KMS-11 (cell line): Measurements from ENCODE around the gene CD59.
"Not testable (repeated sequence)": the region's sequence is repeated elsewhere in the genome, so short reads cannot be mapped to it uniquely, and the experiment has no call there.

ENCODE experiments used
- H2AFZ ChIP-seq: fragments of 200-600 bp; sonication (generic); 2 replicates; pipeline ENCODE4 v1.6.1; 2016; ENCODE audit warnings: antibody characterized with exemption, mixed run types, low read depth
- H3K27ac ChIP-seq: fragments of 200-600 bp; sonication (generic); 2 replicates; pipeline ENCODE4 v1.6.1; 2016; ENCODE audit warnings: mild to moderate bottlenecking, mixed run types
- H3K27me3 ChIP-seq: fragments of 200-600 bp; sonication (generic); 2 replicates; pipeline ENCODE4 v1.6.1; 2017; ENCODE audit warnings: mild to moderate bottlenecking, low read depth, mixed run types, moderate library complexity; ENCODE audit not compliant: insufficient read depth
- H3K36me3 ChIP-seq: fragments of 200-600 bp; sonication (generic); 2 replicates; pipeline ENCODE4 v1.6.1; 2017; ENCODE audit warnings: mild to moderate bottlenecking, mixed run types; ENCODE audit not compliant: insufficient read depth
- H3K4me1 ChIP-seq: fragments of 200-600 bp; sonication (generic); 2 replicates; pipeline ENCODE4 v1.6.1; 2016; ENCODE audit warnings: mild to moderate bottlenecking, low read depth, mixed run types; ENCODE audit not compliant: poor library complexity, severe bottlenecking
- H3K4me2 ChIP-seq: fragments of 200-600 bp; sonication (generic); 2 replicates; pipeline ENCODE4 v1.7.0; 2016; ENCODE audit warnings: mild to moderate bottlenecking, mixed run types
- H3K4me3 ChIP-seq: fragments of 200-600 bp; sonication (generic); IDR thresholded peaks from 2 replicates; pipeline ENCODE4 v1.6.1; 2017; ENCODE audit warnings: low read depth, low read length, mixed read lengths; ENCODE audit not compliant: insufficient read depth
- H3K79me2 ChIP-seq: fragments of 200-600 bp; sonication (generic); 2 replicates; pipeline ENCODE4 v1.6.1; 2016; ENCODE audit warnings: low read depth, mixed run types; ENCODE audit not compliant: insufficient read depth
- H3K9ac ChIP-seq: fragments of 200-600 bp; sonication (generic); 2 replicates; pipeline ENCODE4 v1.6.1; 2016; ENCODE audit warnings: mild to moderate bottlenecking, mixed run types
- H4K20me1 ChIP-seq: fragments of 200-600 bp; sonication (generic); 2 replicates; pipeline ENCODE4 v1.6.1; 2016; ENCODE audit warnings: mild to moderate bottlenecking, mixed run types; ENCODE audit not compliant: insufficient read depth
- CTCF ChIP-seq: fragments of 200-600 bp; sonication (generic); conservative IDR thresholded peaks from 2 replicates; pipeline ENCODE4 v1.6.1; 2017; ENCODE audit warnings: low read depth, mild to moderate bottlenecking, antibody characterized with exemption, low read length, moderate library complexity, mixed read lengths

CD59 gene

GRCh38 chr11:33663121-33663520 lies 73.1 kb downstream of the CD59 start:
- H3K27me3 ChIP-seq = no peaks in the 10 kb centered on the region
- H3K4me3 ChIP-seq = no peak overlapping the region
- H3K9ac ChIP-seq = no peak overlapping the region
- H4K20me1 ChIP-seq = no peaks in the 10 kb centered on the region
- no peak overlapping the region for H3K27ac ChIP-seq
- peaks cover 10% of the 10 kb centered on the region for H3K4me1 ChIP-seq
- H2AFZ ChIP-seq = no peak overlapping the region
- TF ChIP-seq CTCF = no peak
- no peaks in the 10 kb centered on the region for H3K79me2 ChIP-seq
- 0 out of 2 replicates have a peak, but pooled peaks cover 4% of the 10 kb centered on the region for H3K36me3 ChIP-seq
- H3K4me2 ChIP-seq = no peak overlapping the region

- not testable (repeated sequence) for H3K4me3 ChIP-seq, H3K36me3 ChIP-seq, H3K9ac ChIP-seq, H3K4me2 ChIP-seq, H4K20me1 ChIP-seq, H3K79me2 ChIP-seq, H2AFZ ChIP-seq, H3K27me3 ChIP-seq, H3K27ac ChIP-seq
- H3K4me1 ChIP-seq = peaks cover 23% of the 10 kb centered on the region
Observed at GRCh38 chr11:33661526-33661925, 74.7 kb downstream of the CD59 start.

- H2AFZ ChIP-seq = no peak overlapping the region
- no peak overlapping the region for H3K27ac ChIP-seq
- H3K27me3 ChIP-seq = no peaks in the 10 kb centered on the region
- no peak for TF ChIP-seq CTCF
- peaks cover 29% of the 10 kb centered on the region for H3K4me1 ChIP-seq
- H3K9ac ChIP-seq = no peak overlapping the region
- H3K36me3 ChIP-seq = 0 out of 2 replicates have a peak, but pooled peaks cover 4% of the 10 kb centered on the region
- H4K20me1 ChIP-seq = no peaks in the 10 kb centered on the region
- H3K4me3 ChIP-seq = no peak overlapping the region
- no peaks in the 10 kb centered on the region for H3K79me2 ChIP-seq
- H3K4me2 ChIP-seq = no peak overlapping the region
Observed at GRCh38 chr11:33660962-33661361, 75.3 kb downstream of the CD59 start.

- Histone ChIP-seq H3K4me2 (no peak overlapping the region), H2AFZ (no peak overlapping the region), H3K4me3 (no peak overlapping the region), H3K4me1 (peaks cover 42% of the 10 kb centered on the region), H3K79me2 (no peaks in the 10 kb centered on the region), H4K20me1 (no peaks in the 10 kb centered on the region), H3K9ac (no peak overlapping the region), H3K27ac (no peak overlapping the region), H3K36me3 (0 out of 2 replicates have a peak, but pooled peaks cover 4% of the 10 kb centered on the region), H3K27me3 (no peaks in the 10 kb centered on the region)
- TF ChIP-seq CTCF = no peak
Observed at GRCh38 chr11:33659370-33660139, 76.7 kb downstream of the CD59 start.

GRCh38 chr11:33658195-33658900 lies 77.9 kb downstream of the CD59 start:
- Histone ChIP-seq H2AFZ (no peak overlapping the region), H3K9ac (no peak overlapping the region)
- no peak for TF ChIP-seq CTCF

More at GRCh38 chr11:33658195-33658900, 77.9 kb downstream of the CD59 start:
- H4K20me1 ChIP-seq = no peaks in the 10 kb centered on the region
- H3K27me3 ChIP-seq = no peaks in the 10 kb centered on the region
- H3K36me3 ChIP-seq = 0 out of 2 replicates have a peak, but pooled peaks cover 4% of the 10 kb centered on the region
- no peak overlapping the region for H3K4me2 ChIP-seq
- H3K79me2 ChIP-seq = no peaks in the 10 kb centered on the region
- peaks cover 54% of the 10 kb centered on the region for H3K4me1 ChIP-seq
- H3K27ac ChIP-seq = no peak overlapping the region
- no peak overlapping the region for H3K4me3 ChIP-seq
